Stomach smooth muscle (tissue), 2 donors: Measurements from ENCODE around the gene MARCHF6.
"Not testable (repeated sequence)": the region's sequence is repeated elsewhere in the genome, so short reads cannot be mapped to it uniquely, and the experiment has no call there.

Experiments used
- H3K27ac ChIP-seq: one replicate; pipeline ENCODE4 v1.7.0; 2013; ENCODE audit warnings: mild to moderate bottlenecking, low read length, inconsistent platforms
- H3K27me3 ChIP-seq, 2 donors: one replicate each; pipeline ENCODE4 v1.7.0; 2013; ENCODE audit warnings: low read length in 2 of 2; ENCODE audit not compliant: insufficient read depth in 2 of 2, control insufficient read depth in 1 of 2
- H3K36me3 ChIP-seq, 2 donors: one replicate each; pipeline ENCODE4 v1.7.0; 2013; ENCODE audit warnings: low read length in 2 of 2; ENCODE audit not compliant: control insufficient read depth in 2 of 2, insufficient read depth in 2 of 2
- H3K4me1 ChIP-seq: one replicate; pipeline ENCODE4 v1.7.0; 2013; ENCODE audit warnings: low read length; ENCODE audit not compliant: control insufficient read depth, insufficient read depth
- H3K4me3 ChIP-seq, 2 donors: one replicate each; pipeline ENCODE4 v1.7.0; 2013; ENCODE audit warnings: low read length in 2 of 2
- H3K9ac ChIP-seq, 2 donors: one replicate each; pipeline ENCODE4 v1.7.0; 2013; ENCODE audit warnings: low read length in 2 of 2, mild to moderate bottlenecking in 1 of 2
- H3K9me3 ChIP-seq, 2 donors: one replicate each; pipeline ENCODE4 v1.7.0; 2013; ENCODE audit warnings: low read length in 2 of 2; ENCODE audit not compliant: control insufficient read depth in 2 of 2
- donor health status: healthy.
- donor health status: Pancreatic carcinoma.

Gene MARCHF6

GRCh38 chr5:10353241-10354047 lies at the start of gene MARCHF6:
TSS of gene MARCHF6 (plus strand) at chr5:10353695. CDS start at chr5:10353899, 204 bp downstream.
- Histone ChIP-seq H3K4me3 (peak within 1 kb of the TSS; percentile 83 to 90), H3K27me3 (no peaks in the 10 kb centered on the region), H3K9me3 (no peaks in the 10 kb centered on the region), H3K4me1 (peaks cover 4% of the 10 kb centered on the region), H3K9ac (peak within 1 kb of the TSS; percentile 84), H3K36me3 (no peaks in the 10 kb centered on the region), H3K27ac (peak within 1 kb of the TSS; percentile 93)

DNA sequence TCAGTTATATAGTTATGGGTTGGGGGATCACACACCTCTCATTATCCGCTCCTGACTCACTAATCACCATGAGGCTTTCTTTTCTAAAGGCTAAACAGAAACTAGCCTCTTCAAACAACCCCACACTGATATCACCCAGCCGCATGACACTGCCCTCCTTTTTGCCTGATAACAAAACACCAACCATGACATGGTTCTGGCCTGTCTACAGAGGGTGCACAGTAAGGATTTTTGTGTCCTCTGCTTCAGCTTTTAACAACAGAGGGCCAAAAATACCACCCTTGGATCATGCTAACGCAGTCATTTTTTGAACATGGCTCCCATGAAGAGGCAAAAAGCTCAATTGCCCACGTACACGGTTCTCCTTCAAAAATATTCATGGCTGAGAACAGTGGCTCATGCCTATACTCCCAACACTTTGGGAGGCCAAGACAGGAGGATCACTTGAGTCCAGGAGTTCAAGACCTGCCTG lies 49.8 kb upstream of the MARCHF6 start:
- Histone ChIP-seq H3K27me3 (no peaks in the 10 kb centered on the region), H3K9ac (no peak overlapping the region), H3K27ac (no peak overlapping the region), H3K9me3 (no peaks in the 10 kb centered on the region), H3K36me3 (peaks cover 0 to 2% of the 10 kb centered on the region in 2 donors), H3K4me3 (no peak overlapping the region), H3K4me1 (peaks cover 14% of the 10 kb centered on the region)

DNA sequence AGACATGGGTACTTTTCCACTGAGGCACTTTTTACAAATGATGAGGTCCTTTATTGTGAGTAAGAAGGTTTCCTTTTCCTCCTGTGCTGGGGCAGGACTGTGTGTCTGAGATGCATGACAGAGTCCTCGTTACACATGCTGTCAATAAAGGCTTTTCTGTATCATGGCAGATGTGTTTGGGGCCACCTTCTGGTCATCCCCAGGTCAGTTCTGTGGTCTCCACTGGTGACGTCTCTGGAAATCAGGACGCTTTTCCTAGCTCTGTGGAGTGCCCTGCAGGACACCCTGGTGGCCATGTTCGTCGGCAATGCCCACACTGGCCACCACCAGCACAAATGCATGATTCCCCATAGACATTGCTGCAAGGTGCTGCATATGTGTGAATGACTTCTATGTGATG lies 48.6 kb upstream of the MARCHF6 start:
- Histone ChIP-seq H3K36me3 (peaks cover 0 to 2% of the 10 kb centered on the region in 2 donors), H3K27me3 (no peaks in the 10 kb centered on the region), H3K4me3 (no peak overlapping the region), H3K9me3 (no peaks in the 10 kb centered on the region), H3K9ac (no peak overlapping the region), H3K27ac (no peak overlapping the region), H3K4me1 (peaks cover 14% of the 10 kb centered on the region)

GRCh38 chr5:10306114-10306513 lies 47.4 kb upstream of the MARCHF6 start:
- no peak overlapping the region for H3K9ac ChIP-seq
- H3K27ac ChIP-seq: no peak overlapping the region
- H3K9me3 ChIP-seq: no peaks in the 10 kb centered on the region
- no peaks in the 10 kb centered on the region for H3K27me3 ChIP-seq
- peak overlapping the region in 1 of 2 donors; percentile 85 for H3K4me3 ChIP-seq
- H3K36me3 ChIP-seq: peaks cover 0 to 2% of the 10 kb centered on the region in 2 donors
- peaks cover 14% of the 10 kb centered on the region for H3K4me1 ChIP-seq

DNA sequence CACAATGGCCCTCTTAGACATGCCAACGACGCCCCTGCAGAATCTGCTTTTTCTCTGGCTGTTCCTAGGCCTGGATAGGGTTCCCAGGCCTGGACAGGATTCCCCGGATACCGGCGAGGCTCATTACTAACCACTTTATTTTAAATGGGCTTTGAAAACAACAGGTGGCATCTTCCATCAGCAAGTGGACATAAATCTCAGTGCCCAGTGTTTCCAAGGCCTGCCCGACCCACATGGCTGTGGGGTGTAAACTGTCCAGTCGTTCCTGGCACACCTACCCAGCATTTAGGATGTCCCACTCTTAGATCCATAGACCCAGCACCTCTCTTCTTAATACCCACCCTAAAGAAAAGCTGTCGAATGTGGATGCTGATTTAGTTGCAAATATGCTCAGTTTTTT lies 46.7 kb upstream of the MARCHF6 start:
- Histone ChIP-seq H3K27me3 (no peaks in the 10 kb centered on the region), H3K36me3 (peaks cover 0 to 2% of the 10 kb centered on the region in 2 donors), H3K4me3 (peak overlapping the region; percentile 83 to 85), H3K9me3 (no peaks in the 10 kb centered on the region), H3K4me1 (peaks cover 13% of the 10 kb centered on the region), H3K27ac (peak overlapping the region; percentile 64), H3K9ac (peak overlapping the region; percentile 64 to 79)

GRCh38 chr5:10307206-10308148 lies 46.0 kb upstream of the MARCHF6 start, which contains the start of gene CMBL:
TSS of gene CMBL (minus strand) at chr5:10307902. CDS start at chr5:10290762, 17,140 bp downstream.
- H3K27ac ChIP-seq: peak within 1 kb of the TSS; percentile 64
- peak within 1 kb of the TSS; percentile 83 to 85 for H3K4me3 ChIP-seq
- H3K36me3 ChIP-seq: peaks cover 0 to 2% of the 10 kb centered on the region in 2 donors
- no peaks in the 10 kb centered on the region for H3K9me3 ChIP-seq
- no peaks in the 10 kb centered on the region for H3K27me3 ChIP-seq
- peaks cover 8% of the 10 kb centered on the region for H3K4me1 ChIP-seq
- H3K9ac ChIP-seq: peak within 1 kb of the TSS; percentile 64 to 79

DNA sequence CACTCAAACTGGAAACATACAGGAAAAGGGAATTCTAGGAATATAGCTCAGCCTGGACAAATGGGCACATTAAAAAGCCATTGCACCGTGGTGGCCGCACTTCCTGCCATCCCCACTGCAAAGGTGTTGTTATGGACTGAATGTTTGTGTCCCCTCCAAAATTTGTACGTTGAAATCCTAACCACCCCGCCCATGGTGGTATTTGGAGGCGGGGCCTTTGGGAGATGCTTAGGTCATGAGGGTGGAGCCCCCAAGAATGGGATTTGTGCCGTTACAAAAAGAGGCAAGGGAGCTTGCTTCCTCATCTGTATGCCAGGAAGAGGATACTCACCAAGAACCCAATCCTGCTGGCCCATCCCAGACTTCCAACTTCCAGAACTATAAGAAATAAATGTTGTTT lies 44.7 kb upstream of the MARCHF6 start:
- Histone ChIP-seq H3K9ac (no peak overlapping the region), H3K9me3 (no peaks in the 10 kb centered on the region), H3K4me3 (no peak overlapping the region), H3K27me3 (no peaks in the 10 kb centered on the region), H3K4me1 (peaks cover 8% of the 10 kb centered on the region), H3K36me3 (peaks cover 0 to 2% of the 10 kb centered on the region in 2 donors), H3K27ac (no peak overlapping the region)

GRCh38 chr5:10310066-10310779 lies 43.3 kb upstream of the MARCHF6 start:
- H3K9me3 ChIP-seq: no peaks in the 10 kb centered on the region
- H3K27ac ChIP-seq: no peak overlapping the region
- no peaks in the 10 kb centered on the region for H3K36me3 ChIP-seq
- H3K4me1 ChIP-seq: peaks cover 10% of the 10 kb centered on the region
- no peaks in the 10 kb centered on the region for H3K27me3 ChIP-seq
- H3K9ac ChIP-seq: no peak overlapping the region
- no peak overlapping the region for H3K4me3 ChIP-seq

- H3K27me3 ChIP-seq, H3K4me3 ChIP-seq, H3K9ac ChIP-seq, H3K36me3 ChIP-seq, H3K27ac ChIP-seq, H3K9me3 ChIP-seq: not testable (repeated sequence)
- H3K4me1 ChIP-seq: peaks cover 10% of the 10 kb centered on the region
Measured at GRCh38 chr5:10310835-10311570, 42.5 kb upstream of the MARCHF6 start.
